Ishikawa (cell line): ENCODE measurements around the gene KAT6B.

Source experiments
- CEBPB ChIP-seq: IDR thresholded peaks from 2 replicates; pipeline ENCODE4 v1.6.1; 2012
- CREB1 ChIP-seq: IDR thresholded peaks from 2 replicates; pipeline ENCODE4 v1.6.1; 2012; ENCODE audit warnings: low read depth
- EGR1 ChIP-seq: IDR thresholded peaks from 2 replicates; pipeline ENCODE4 v1.6.1; 2012
- EP300 ChIP-seq: IDR thresholded peaks from 2 replicates; pipeline ENCODE4 v1.6.1; 2012; ENCODE audit warnings: borderline replicate concordance
- FOXM1 ChIP-seq: IDR thresholded peaks from 2 replicates; pipeline ENCODE4 v1.6.1; 2012; ENCODE audit warnings: low read depth, borderline replicate concordance
- MAX ChIP-seq: IDR thresholded peaks from 2 replicates; pipeline ENCODE4 v1.6.1; 2012
- NFIC ChIP-seq: IDR thresholded peaks from 2 replicates; pipeline ENCODE4 v1.6.1; 2012
- RAD21 ChIP-seq: IDR thresholded peaks from 2 replicates; pipeline ENCODE4 v1.6.1; 2012; ENCODE audit warnings: low read depth
- REST ChIP-seq: IDR thresholded peaks from 2 replicates; pipeline ENCODE4 v1.6.1; 2012; ENCODE audit warnings: low read depth, mild to moderate bottlenecking
- TAF1 ChIP-seq: IDR thresholded peaks from 2 replicates; pipeline ENCODE4 v1.6.1; 2012; ENCODE audit warnings: low read depth, mild to moderate bottlenecking
- TCF12 ChIP-seq: IDR thresholded peaks from 2 replicates; pipeline ENCODE4 v1.6.1; 2012; ENCODE audit warnings: low read depth
- TEAD4 ChIP-seq: IDR thresholded peaks from 2 replicates; pipeline ENCODE4 v1.6.1; 2012
- YY1 ChIP-seq: IDR thresholded peaks from 2 replicates; pipeline ENCODE4 v1.6.1; 2012; ENCODE audit warnings: low read depth
- ZBTB7A ChIP-seq: IDR thresholded peaks from 2 replicates; pipeline ENCODE4 v1.6.1; 2012; ENCODE audit warnings: low read depth
- TF ChIP-seq, protein P1 (sequence below): IDR thresholded peaks from 2 replicates; pipeline ENCODE4 v1.6.1; 2012

Gene KAT6B

DNA sequence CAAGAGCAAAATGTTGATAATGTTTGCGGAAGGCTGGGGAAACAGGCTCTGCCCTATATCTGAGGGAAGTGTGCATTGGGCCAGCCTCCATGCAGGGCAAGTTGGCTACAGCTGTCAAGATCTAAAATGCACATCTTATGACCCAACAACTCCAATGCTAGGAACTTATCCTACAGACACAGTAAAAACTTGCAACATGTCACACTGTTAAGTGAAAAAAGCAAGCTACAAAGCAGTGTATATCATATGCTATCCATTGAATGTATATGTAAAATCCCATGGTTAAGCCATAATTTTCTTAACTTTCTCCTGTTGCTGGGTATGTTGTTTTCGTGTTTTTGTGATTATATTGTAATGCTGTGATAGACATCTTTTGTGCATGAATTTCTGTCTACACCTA is 16.3 kb upstream of the KAT6B start:
- TF ChIP-seq TEAD4 (no peak), NFIC (no peak)

DNA sequence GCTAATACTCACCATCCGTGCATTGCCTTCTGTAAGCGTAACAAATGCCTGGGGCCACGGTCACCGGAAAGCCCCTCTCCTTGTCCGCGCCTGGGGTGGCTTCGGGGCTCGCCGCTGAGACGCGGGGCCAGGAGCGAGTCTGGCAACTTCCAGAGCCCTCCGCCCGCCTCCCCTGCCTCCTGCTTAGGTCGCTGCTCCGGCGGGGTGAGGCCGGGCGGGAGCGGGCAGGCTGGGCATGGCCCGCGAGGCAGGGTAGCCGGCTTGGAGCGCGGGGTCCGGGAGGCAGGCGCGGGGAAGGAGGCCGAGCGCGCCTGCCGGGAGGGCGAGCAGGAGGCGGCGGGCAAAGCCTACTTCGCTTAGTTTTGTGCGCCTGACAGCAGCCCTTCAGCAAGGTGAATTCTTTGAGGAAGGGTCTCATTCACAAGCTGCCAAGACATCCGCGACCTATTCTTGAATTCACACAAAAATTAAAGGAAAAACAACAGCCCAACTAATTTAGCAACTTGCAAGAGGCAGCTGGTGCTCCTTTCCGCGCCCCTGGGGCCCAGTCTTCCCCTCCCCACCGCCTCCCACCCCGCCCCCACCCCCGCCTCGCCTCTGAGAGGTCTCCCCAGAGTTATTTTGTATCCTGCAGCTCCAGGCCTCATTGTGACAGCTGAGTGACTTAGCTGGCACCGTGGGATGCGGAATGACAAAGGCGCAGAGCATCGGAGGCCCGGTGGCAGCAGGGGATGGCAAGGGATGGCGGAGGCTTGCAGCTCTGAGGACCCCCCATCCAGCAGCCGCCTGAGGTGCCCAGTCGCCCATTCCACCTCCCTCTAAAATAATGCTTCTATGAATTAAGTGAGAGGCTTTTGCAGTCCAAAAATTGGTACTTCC is 12.8 kb upstream of the KAT6B start:
- no peak for TF ChIP-seq EP300
- no peak for TF ChIP-seq TCF12
- TF ChIP-seq FOXM1, result no peak
- no peak for TF ChIP-seq ZBTB7A
- TF ChIP-seq TEAD4, result no peak
- no peak for TF ChIP-seq REST
- TF ChIP-seq CEBPB, result no peak
- TF ChIP-seq, protein P1, sequence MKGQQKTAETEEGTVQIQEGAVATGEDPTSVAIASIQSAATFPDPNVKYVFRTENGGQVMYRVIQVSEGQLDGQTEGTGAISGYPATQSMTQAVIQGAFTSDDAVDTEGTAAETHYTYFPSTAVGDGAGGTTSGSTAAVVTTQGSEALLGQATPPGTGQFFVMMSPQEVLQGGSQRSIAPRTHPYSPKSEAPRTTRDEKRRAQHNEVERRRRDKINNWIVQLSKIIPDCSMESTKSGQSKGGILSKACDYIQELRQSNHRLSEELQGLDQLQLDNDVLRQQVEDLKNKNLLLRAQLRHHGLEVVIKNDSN, result no peak
- TF ChIP-seq CREB1, result no peak
- no peak for TF ChIP-seq RAD21
- TF ChIP-seq TAF1, result no peak
- TF ChIP-seq EGR1, result no peak
- TF ChIP-seq MAX, result no peak
- no peak for TF ChIP-seq YY1
- no peak for TF ChIP-seq NFIC

GRCh38 chr10:74814797-74815196 is 11.6 kb upstream of the KAT6B start:
- TF ChIP-seq TEAD4 (no peak), CEBPB (no peak), MAX (no peak), YY1 (no peak), REST (no peak), CREB1 (no peak), TAF1 (no peak), EP300 (no peak), ZBTB7A (no peak), FOXM1 (no peak), EGR1 (no peak), NFIC (no peak), RAD21 (no peak), TCF12 (no peak)
- TF ChIP-seq, protein P1, result no peak

GRCh38 chr10:74816824-74817498 is 9.4 kb upstream of the KAT6B start:
- TF ChIP-seq, protein P1, result peak; percentile 2; the same call in 1 of the 2 replicates
- TF ChIP-seq EP300 (no peak), EGR1 (no peak)

- TF ChIP-seq NFIC (no peak), REST (no peak), TAF1 (no peak), CEBPB (no peak), YY1 (no peak), ZBTB7A (no peak)
Measured at GRCh38 chr10:74821501-74821900, 4.9 kb upstream of the KAT6B start.
